ENCODE data around the gene PTPRD. TPM values are rescaled to one million over a fixed set of nuclear protein-coding genes. Genes with fewer than 3 reads are reported as not detected.

PTPRD gene
- total RNA-seq, 3 donors from 2014 or later (not counting 1 experiment from before 2014, with no cell fraction given): 0.05 to 0.68 TPM; not detected in 1

DNA sequence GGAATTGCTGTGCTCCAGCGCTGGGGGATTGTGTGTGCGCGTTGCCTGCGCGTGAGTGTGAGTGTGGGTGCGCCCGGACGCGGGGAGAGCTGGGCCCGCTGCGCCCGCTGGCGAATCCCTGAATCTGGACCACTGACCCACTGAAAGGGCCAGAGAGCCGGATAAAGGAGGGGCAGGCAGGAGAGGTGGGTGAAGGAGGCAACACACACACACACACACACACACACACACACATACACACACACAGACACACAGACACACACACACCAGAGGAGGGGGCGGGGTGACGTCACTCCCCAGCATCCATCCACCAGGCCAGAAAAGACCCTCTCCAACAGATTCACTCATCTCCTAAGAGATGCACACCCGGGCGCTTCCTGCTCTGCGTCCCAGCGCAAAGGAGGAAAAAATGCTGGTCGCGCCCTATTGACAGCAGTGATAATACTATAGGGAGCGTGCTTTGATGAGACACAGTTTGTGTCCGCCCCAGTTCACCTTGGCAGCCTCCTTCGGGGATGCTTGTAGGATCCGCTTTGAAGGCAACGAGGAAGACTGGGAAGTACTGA is 1754.1 kb downstream of the PTPRD start:
- Mint-ChIP-seq H3K4me1 (peaks cover 4 to 8% of the 10 kb centered on the region in 2 donors), H3K9me3 (no peaks in the 10 kb centered on the region), H3K36me3 (no peaks in the 10 kb centered on the region), H3K27ac (no peak overlapping the region), H3K27me3 (ENCODE audit: low read depth in 2 of 2) (peaks cover 25 to 43% of the 10 kb centered on the region in 2 donors), H3K4me3 (peak overlapping the region; percentile 65)
- intact Hi-C loops (cut with micrococcal nuclease): no loop called here
- no peak for ATAC-seq
- WGBS (ENCODE audit: insufficient coverage): 56% methylated on average over 25 of the region's 27 CpGs
- Histone ChIP-seq H3K9me3 (ENCODE audit: control insufficient read depth, insufficient read depth, low read length) (no peaks in the 10 kb centered on the region), H3K4me3 (ENCODE audit: low read length) (no peak overlapping the region), H3K27me3 (ENCODE audit: control insufficient read depth, insufficient read depth, low read length) (peaks cover 25% of the 10 kb centered on the region), H3K4me1 (ENCODE audit: control insufficient read depth, insufficient read depth, low read length) (peaks cover 12% of the 10 kb centered on the region), H3K27ac (ENCODE audit: low read length) (no peak overlapping the region), H3K36me3 (ENCODE audit: control insufficient read depth, insufficient read depth, low read length) (no peaks in the 10 kb centered on the region)
- TF ChIP-seq, protein P1, sequence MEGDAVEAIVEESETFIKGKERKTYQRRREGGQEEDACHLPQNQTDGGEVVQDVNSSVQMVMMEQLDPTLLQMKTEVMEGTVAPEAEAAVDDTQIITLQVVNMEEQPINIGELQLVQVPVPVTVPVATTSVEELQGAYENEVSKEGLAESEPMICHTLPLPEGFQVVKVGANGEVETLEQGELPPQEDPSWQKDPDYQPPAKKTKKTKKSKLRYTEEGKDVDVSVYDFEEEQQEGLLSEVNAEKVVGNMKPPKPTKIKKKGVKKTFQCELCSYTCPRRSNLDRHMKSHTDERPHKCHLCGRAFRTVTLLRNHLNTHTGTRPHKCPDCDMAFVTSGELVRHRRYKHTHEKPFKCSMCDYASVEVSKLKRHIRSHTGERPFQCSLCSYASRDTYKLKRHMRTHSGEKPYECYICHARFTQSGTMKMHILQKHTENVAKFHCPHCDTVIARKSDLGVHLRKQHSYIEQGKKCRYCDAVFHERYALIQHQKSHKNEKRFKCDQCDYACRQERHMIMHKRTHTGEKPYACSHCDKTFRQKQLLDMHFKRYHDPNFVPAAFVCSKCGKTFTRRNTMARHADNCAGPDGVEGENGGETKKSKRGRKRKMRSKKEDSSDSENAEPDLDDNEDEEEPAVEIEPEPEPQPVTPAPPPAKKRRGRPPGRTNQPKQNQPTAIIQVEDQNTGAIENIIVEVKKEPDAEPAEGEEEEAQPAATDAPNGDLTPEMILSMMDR (IDR thresholded peaks at IDR 0.05): no peak
- DNase-seq: no peak

DNA sequence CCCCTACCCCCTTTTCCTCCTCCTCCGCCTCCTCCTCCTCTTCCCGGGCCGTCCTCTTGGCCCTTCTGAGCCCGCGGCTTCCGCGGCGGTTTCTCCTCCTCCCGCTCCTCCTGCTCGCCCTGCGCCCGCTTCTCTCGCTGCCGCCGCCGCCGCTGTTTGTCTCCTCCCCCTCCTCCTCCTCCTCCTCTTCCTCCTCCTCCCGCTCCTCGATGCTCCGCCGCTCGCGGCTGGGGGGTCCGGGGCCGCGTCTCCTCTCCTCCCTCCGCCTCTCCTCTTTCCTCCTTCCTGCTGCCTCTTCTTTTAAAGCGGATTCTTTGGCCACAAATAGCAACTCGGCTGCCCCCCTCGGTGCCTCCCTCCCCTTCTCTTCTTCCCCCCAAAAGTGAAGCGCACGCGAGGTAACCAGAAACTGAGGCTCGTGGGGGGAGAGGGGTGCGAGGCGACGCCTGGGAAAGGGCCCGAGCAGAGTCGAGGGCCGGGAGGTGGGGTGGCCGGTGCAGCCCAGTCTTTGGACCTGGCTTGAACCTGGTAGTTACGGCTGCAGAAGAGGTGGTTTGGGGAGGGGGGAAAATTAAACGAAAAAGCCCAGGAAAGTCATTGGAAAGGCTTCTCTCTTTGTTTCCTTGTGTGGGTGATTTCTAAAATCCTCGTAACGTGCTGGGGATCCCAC is 1754.7 kb downstream of the PTPRD start:
- 2% methylated on average over 44 of the region's 45 CpGs for WGBS (ENCODE audit: insufficient coverage)
- Mint-ChIP-seq H3K4me1 (peaks cover 4 to 8% of the 10 kb centered on the region in 2 donors), H3K36me3 (no peaks in the 10 kb centered on the region), H3K9me3 (no peaks in the 10 kb centered on the region), H3K27me3 (ENCODE audit: low read depth in 2 of 2) (peaks cover 25 to 43% of the 10 kb centered on the region in 2 donors), H3K4me3 (peak overlapping the region; percentile 65), H3K27ac (no peak overlapping the region)
- DNase-seq (peak in 1 of 2 donors; percentile 3), ATAC-seq (peak in 1 of 3 donors; percentile 15)
- H3K36me3 ChIP-seq (ENCODE audit: control insufficient read depth, insufficient read depth, low read length): no peaks in the 10 kb centered on the region
- intact Hi-C loops (cut with micrococcal nuclease): no loop called here
- H3K4me3 ChIP-seq (ENCODE audit: low read length): no peak overlapping the region
- H3K27me3 ChIP-seq (ENCODE audit: control insufficient read depth, insufficient read depth, low read length): peaks cover 25% of the 10 kb centered on the region
- no peaks in the 10 kb centered on the region for H3K9me3 ChIP-seq (ENCODE audit: control insufficient read depth, insufficient read depth, low read length)
- H3K27ac ChIP-seq (ENCODE audit: low read length): no peak overlapping the region
- TF ChIP-seq, protein P1 (IDR thresholded peaks at IDR 0.05): no peak
- H3K4me1 ChIP-seq (ENCODE audit: control insufficient read depth, insufficient read depth, low read length): peaks cover 12% of the 10 kb centered on the region

DNA sequence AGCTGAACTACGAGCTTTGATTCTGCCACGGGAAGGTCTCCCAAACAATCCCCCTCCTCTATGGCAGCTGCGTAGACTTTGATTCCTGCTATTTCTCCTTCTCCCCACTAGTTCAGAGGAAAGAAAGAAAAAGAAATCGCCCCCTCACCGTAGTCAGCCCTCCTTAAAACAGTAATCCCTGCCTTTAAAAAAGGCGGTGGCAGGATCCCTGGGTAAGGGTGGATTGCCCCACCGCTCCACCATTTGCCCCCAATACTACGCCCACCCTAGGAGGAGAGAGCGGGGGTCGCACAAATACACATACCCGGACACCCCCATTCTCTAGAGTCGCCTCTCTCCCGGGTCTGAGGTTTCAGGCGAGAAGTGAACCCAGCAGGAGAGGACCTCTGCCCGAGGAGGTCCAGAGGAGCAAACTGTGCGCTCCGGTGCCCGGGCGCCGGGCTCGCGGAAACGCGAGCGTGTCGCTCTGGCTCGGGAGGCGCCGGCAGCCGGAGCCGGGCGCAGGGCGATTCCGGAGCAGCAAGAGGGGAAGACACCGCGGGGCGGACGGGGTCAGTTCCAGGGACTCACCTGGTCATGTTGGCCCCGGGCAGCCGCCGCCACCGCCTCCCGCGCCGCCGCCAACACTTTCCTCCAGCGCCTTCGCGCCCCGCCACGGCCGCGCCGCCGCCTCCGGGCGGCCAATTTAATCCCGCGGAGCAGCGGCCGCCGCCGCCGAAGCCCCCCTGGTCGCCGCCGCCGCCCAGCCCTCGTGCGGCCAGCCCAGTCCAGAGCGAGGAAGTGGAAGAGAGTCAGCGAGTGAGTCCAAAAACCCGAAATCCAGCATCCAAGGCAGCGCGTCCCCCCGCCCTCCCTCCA is 1755.5 kb downstream of the PTPRD start:
- ATAC-seq: peak in 1 of 3 donors; percentile 37
- Histone ChIP-seq H3K27me3 (ENCODE audit: control insufficient read depth, insufficient read depth, low read length) (peaks cover 25% of the 10 kb centered on the region), H3K36me3 (ENCODE audit: control insufficient read depth, insufficient read depth, low read length) (no peaks in the 10 kb centered on the region), H3K9me3 (ENCODE audit: control insufficient read depth, insufficient read depth, low read length) (no peaks in the 10 kb centered on the region), H3K4me3 (ENCODE audit: low read length) (no peak overlapping the region), H3K27ac (ENCODE audit: low read length) (no peak overlapping the region), H3K4me1 (ENCODE audit: control insufficient read depth, insufficient read depth, low read length) (peaks cover 12% of the 10 kb centered on the region)
- TF ChIP-seq, protein P1 (IDR thresholded peaks at IDR 0.05): no peak
- Mint-ChIP-seq H3K9me3 (no peaks in the 10 kb centered on the region), H3K36me3 (no peaks in the 10 kb centered on the region), H3K27ac (no peak overlapping the region), H3K27me3 (ENCODE audit: low read depth in 2 of 2) (peaks cover 25 to 43% of the 10 kb centered on the region in 2 donors), H3K4me1 (peaks cover 4 to 8% of the 10 kb centered on the region in 2 donors), H3K4me3 (peak overlapping the region; percentile 7)
- WGBS (ENCODE audit: insufficient coverage): under 1% methylated on average over 74 of the region's 76 CpGs
- DNase-seq: no peak
- intact Hi-C loops (cut with micrococcal nuclease): no loop called here
